Measurements from ENCODE around the gene DYSF.

The DYSF gene

GRCh38 chr2:71614976-71615766 is 161.8 kb downstream of the DYSF start:
- no peak for DNase-seq (ENCODE audit: low read depth in 2 of 2)

- DNase-seq (ENCODE audit: low read depth in 2 of 2), result no peak
Observed at GRCh38 chr2:71615767-71616730, 162.7 kb downstream of the DYSF start.

GRCh38 chr2:71617266-71617665 is 163.9 kb downstream of the DYSF start:
- DNase-seq (ENCODE audit: low read depth in 2 of 2), result no peak

- no peak for DNase-seq (ENCODE audit: low read depth in 2 of 2)
Observed at GRCh38 chr2:71618327-71619113, 165.2 kb downstream of the DYSF start.

- DNase-seq (ENCODE audit: low read depth in 2 of 2), result no peak
Observed at GRCh38 chr2:71619230-71619741, 165.9 kb downstream of the DYSF start.

- no peak for DNase-seq (ENCODE audit: low read depth in 2 of 2)
Observed at GRCh38 chr2:71620116-71620515, 166.8 kb downstream of the DYSF start.

- no peak for DNase-seq (ENCODE audit: low read depth in 2 of 2)
Observed at GRCh38 chr2:71620851-71621251, 167.5 kb downstream of the DYSF start.

GRCh38 chr2:71629273-71629672 is 175.9 kb downstream of the DYSF start:
- DNase-seq (ENCODE audit: low read depth in 2 of 2), result no peak

GRCh38 chr2:71629771-71630453 is 176.6 kb downstream of the DYSF start:
- no peak for DNase-seq (ENCODE audit: low read depth in 2 of 2)

GRCh38 chr2:71630454-71631328 is 177.3 kb downstream of the DYSF start:
- DNase-seq (ENCODE audit: low read depth in 2 of 2), result no peak

GRCh38 chr2:71631411-71631931 is 178.1 kb downstream of the DYSF start:
- no peak for DNase-seq (ENCODE audit: low read depth in 2 of 2)

- no peak for DNase-seq (ENCODE audit: low read depth in 2 of 2)
Observed at GRCh38 chr2:71633086-71633485, 179.7 kb downstream of the DYSF start.

- DNase-seq (ENCODE audit: low read depth in 2 of 2), result no peak
Observed at GRCh38 chr2:71634567-71634966, 181.2 kb downstream of the DYSF start.

GRCh38 chr2:71635798-71636197 is 182.4 kb downstream of the DYSF start:
- DNase-seq (ENCODE audit: low read depth in 2 of 2), result no peak

GRCh38 chr2:71637168-71637567 is 183.8 kb downstream of the DYSF start:
- no peak for DNase-seq (ENCODE audit: low read depth in 2 of 2)

GRCh38 chr2:71637736-71638135 is 184.4 kb downstream of the DYSF start:
- no peak for DNase-seq (ENCODE audit: low read depth in 2 of 2)

- DNase-seq (ENCODE audit: low read depth in 2 of 2), result no peak
Observed at GRCh38 chr2:71639735-71640134, 186.4 kb downstream of the DYSF start.

- no peak for DNase-seq (ENCODE audit: low read depth in 2 of 2)
Observed at GRCh38 chr2:71640489-71640888, 187.1 kb downstream of the DYSF start.

- DNase-seq (ENCODE audit: low read depth in 2 of 2), result no peak
Observed at GRCh38 chr2:71643674-71644357, 190.5 kb downstream of the DYSF start.
